K562 (cell line): Measurements from ENCODE around the gene MAGEE1.

ENCODE experiments used
- CLOCK ChIP-seq: fragments of 250-450 bp; sonication (Bioruptor Pico); IDR thresholded peaks from 2 replicates; pipeline ENCODE4 v1.4.0; 2020; ENCODE audit warnings: mild to moderate bottlenecking, moderate library complexity, borderline replicate concordance
- EZH2 ChIP-seq: IDR thresholded peaks from 2 replicates; pipeline ENCODE4 v1.6.1; 2012; ENCODE audit warnings: low read depth, mild to moderate bottlenecking, inconsistent platforms, low read length, borderline replicate concordance
- FOXM1 ChIP-seq, 2 experiments: fragments of 450-650 bp in 1 of 2; sonication (generic) in 1 of 2; formaldehyde crosslinking in 1 of 2; IDR thresholded peaks; 2 replicates each; pipeline versions ENCODE4 v1.6.1 to v1.9.0; 2017 to 2022; ENCODE audit warnings: low read depth in 2 of 2, mild to moderate bottlenecking in 2 of 2, missing genetic modification reagents in 1 of 2, moderate library complexity in 1 of 2
- LARP7 ChIP-seq: fragments of 450-650 bp; IDR thresholded peaks from 2 replicates; pipeline ENCODE4 v1.6.1; 2016
- POLR2A ChIP-seq: fragments of 450-650 bp; conservative IDR thresholded peaks from 2 replicates; pipeline ENCODE4 v1.6.1; 2016
- SMAD1 ChIP-seq: fragments of 150-350 bp; IDR thresholded peaks from 2 replicates; pipeline ENCODE4 v1.6.1; 2014; ENCODE audit warnings: low read length, low read depth; ENCODE audit not compliant: partially characterized antibody
- SMC3 ChIP-seq: conservative IDR thresholded peaks from 2 replicates; pipeline ENCODE4 v1.6.1; 2011; ENCODE audit warnings: low read depth, low read length, improper control_type of control experiment; ENCODE audit not compliant: insufficient read depth
- STAT6 ChIP-seq: sonication (generic); formaldehyde crosslinking; IDR thresholded peaks from 2 replicates; pipeline ENCODE4 v1.8.1; 2023; ENCODE audit warnings: mild to moderate bottlenecking, missing genetic modification reagents

GRCh38 chrX:76477353-76477752 lies 49.8 kb downstream of the MAGEE1 start:
- TF ChIP-seq SMAD1 (no peak), EZH2 (no peak), FOXM1 (IDR thresholded peaks at IDR 0.05; ENCODE audit: low read depth) (no peak), FOXM1 (CRISPR knock-in tag; IDR thresholded peaks at IDR 0.05; ENCODE audit: low read depth) (no peak), LARP7 (no peak), SMC3 (no peak), CLOCK (no peak), POLR2A (no peak), STAT6 (CRISPR knock-in tag) (no peak)
